Heart left ventricle (tissue), 16 donors: Measurements from ENCODE around the gene CACNA1F. TPM values are rescaled to one million over a fixed set of nuclear protein-coding genes. Genes with fewer than 3 reads are reported as not detected.

ENCODE experiments used
- ATAC-seq, 4 donors: fragments of 200-7000 bp; cut with Tn5 transposase; one replicate each; pipeline ENCODE4 v1.9.1; 2020 to 2022; ENCODE audit warnings: moderate library complexity in 4 of 4, mild to moderate bottlenecking in 3 of 4, moderate number of reproducible peaks in 1 of 4
- DNase-seq, 5 donors: peaks; one replicate each; pipeline ENCODE4 v3.0.0-alpha.2; 2020
- H3K27ac ChIP-seq, 12 donors: fragments of 200-600 bp; sonication (generic) in 4 of 12; one replicate each; pipeline versions ENCODE4 v1.5.0 to v1.8.0; 2016 to 2022; ENCODE audit warnings: mild to moderate bottlenecking in 2 of 12
- H3K27me3 ChIP-seq, 9 donors: fragments of 200-600 bp; sonication (generic) in 2 of 9; one replicate each; pipeline versions ENCODE4 v1.5.1 to v1.8.0; 2016 to 2022; ENCODE audit warnings: mild to moderate bottlenecking in 3 of 9
- H3K36me3 ChIP-seq, 9 donors: fragments of 200-600 bp; sonication (generic) in 2 of 9; one replicate each; pipeline versions ENCODE4 v1.5.0 to v1.8.0; 2018 to 2022; ENCODE audit warnings: mild to moderate bottlenecking in 2 of 9
- H3K4me1 ChIP-seq, 12 donors: fragments of 200-600 bp; sonication (generic) in 4 of 12; one replicate each; pipeline versions ENCODE4 v1.5.0 to v1.8.0; 2016 to 2022; ENCODE audit warnings: mild to moderate bottlenecking in 3 of 12
- H3K4me3 ChIP-seq, 12 donors: fragments of 200-600 bp; sonication (generic) in 4 of 12; one replicate each; pipeline versions ENCODE4 v1.5.0 to v1.8.0; 2017 to 2022; ENCODE audit warnings: mild to moderate bottlenecking in 9 of 12, moderate library complexity in 4 of 12
- H3K9me3 ChIP-seq, 12 donors: fragments of 200-600 bp; sonication (generic) in 4 of 12; one replicate each; pipeline versions ENCODE4 v1.5.0 to v1.8.0; 2016 to 2022; ENCODE audit warnings: mild to moderate bottlenecking in 1 of 12
- CTCF ChIP-seq, 12 donors: fragments of 200-600 bp; sonication (generic) in 4 of 12; IDR thresholded peaks; one replicate each; pipeline versions ENCODE4 v1.5.0 to v1.8.0; 2018 to 2022; ENCODE audit warnings: antibody characterized with exemption in 12 of 12, mild to moderate bottlenecking in 5 of 12
- POLR2A ChIP-seq, 2 donors: fragments of 450-650 bp; IDR thresholded peaks; one replicate each; pipeline ENCODE4 v1.6.1; 2017; ENCODE audit warnings: antibody characterized with exemption in 2 of 2, mild to moderate bottlenecking in 2 of 2, moderate library complexity in 2 of 2
- WGBS, 4 donors: extraction: QIAGEN DNeasy Blood & Tissue Kit in 2 of 4; methylation state at CpG; one replicate each; pipeline versions ENCODE4 v1.1.5 to v1.1.7; 2013 to 2018; 5-methylcytosine and 5-hydroxymethylcytosine counted together
- intact Hi-C, 10 donors: fragments of 100-400 bp; cut with DNase I; formaldehyde crosslinking; loops; one replicate each; pipeline versions ENCODE4 v1.11.1 to v1.14.2; 2022
- polyA plus RNA-seq, 2 donors: library from polyadenylated mRNA; stranded (reverse); fragments of 200-250 nt; gene quantifications; one replicate each; pipeline ENCODE4 v1.2.3, GENCODE V29; 2013
- total RNA-seq, 9 donors: library from RNA; depleted of rRNA in 2 of 9; stranded (reverse); fragments of >200 nt in 2 of 9; fragmentation: NEBNext Ultra II Directional in 3 of 9; extraction: Animal tissue kit (Norgen Biotek cat#: 25700) in 3 of 9; gene quantifications; one replicate each; pipeline versions ENCODE4 v1.1.0 to v1.2.4, GENCODE V29; 2016 to 2023
- donor health status: ischemic (EF 13 %, LVEDD 7.1; RV severe dilation, severe dysfunction).
- donor health status: healthy with polysubstance abuse.
- donor health status: DM: no; HTN: yes; CAD: no.
- donor health status: DM: no; HTN: no; CAD: no.
- donor health status: ischemic (EF 25% LVEDD 6.9; RV normal size, moderate dysfunction).
- donor health status: ischemic (EF 25% LVEDD 5.7; RV mildly dilated, moderate dysfunction).
- donor health status: healthy.
- donor health status: DM: yes; HTN: yes; CAD: no.
- donor health status: ischemic (EF 35%, LVEDD 5.7; RV mildly dilated, moderate dysfunction).
- donor health status: nonischemic (EF 11% LVEDD 7.7; RV severe dilation, severe dysfunction).
- donor health status: DM: yes; HTN: yes; CAD: no.
- donor health status: PGD.
- donor health status: ischemic (EF 29% LVEDD 5.4; RV normal size, mild dysfunction).
- donor health status: nonischemic (EF 23%, LVEDD 6.1; RV moderate dilation, normal function).

Gene CACNA1F
- total and polyA plus RNA-seq, 11 donors = 0.04 to 0.37 (median 0.07) TPM; not detected in 3

DNA sequence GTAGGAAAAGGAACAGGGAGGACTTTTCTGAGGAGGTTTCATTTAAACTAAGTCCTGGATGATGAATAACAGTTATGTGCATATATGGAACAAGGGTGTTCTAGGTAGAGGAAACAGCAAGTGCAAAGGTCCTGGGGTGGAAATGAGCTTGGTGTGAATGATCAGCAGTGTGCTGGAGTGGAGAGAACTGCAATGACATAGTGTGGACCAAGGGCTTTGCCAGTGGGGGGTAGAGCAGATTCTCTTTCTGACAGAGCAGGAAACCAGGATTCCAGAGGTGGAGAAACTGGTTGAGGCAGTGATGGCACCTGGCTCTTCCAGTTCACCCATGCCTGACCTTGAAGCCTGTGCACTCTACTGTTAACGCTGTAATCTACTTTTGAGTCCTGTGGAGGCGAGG lies 38.2 kb upstream of the CACNA1F start:
- no peaks in the 10 kb centered on the region for H3K9me3 ChIP-seq
- no peak for DNase-seq
- intact Hi-C loops = loop anchor here in 2 of 10 donors (5.0 to 10.0 kb wide), 2 partner anchors 74 to 77 kb away; no protein-coding TSS in a partner anchor
- WGBS, 4 donors = 55 to 75% (median 65%) methylated on average over 2 of the region's 2 CpGs
- TF ChIP-seq CTCF (IDR thresholded peaks at IDR 0.05) (no peak), POLR2A (IDR thresholded peaks at IDR 0.05) (no peak)
- no peaks in the 10 kb centered on the region for H3K36me3 ChIP-seq
- ATAC-seq = no peak
- H3K27me3 ChIP-seq = peaks cover 0 to 9% (median 0%) of the 10 kb centered on the region in 9 donors
- H3K4me1 ChIP-seq = peaks cover 0 to 34% (median 17%) of the 10 kb centered on the region in 12 donors
- peak overlapping the region in 3 of 12 donors; percentile 12 to 93 (median 18) for H3K4me3 ChIP-seq
- no peak overlapping the region for H3K27ac ChIP-seq

DNA sequence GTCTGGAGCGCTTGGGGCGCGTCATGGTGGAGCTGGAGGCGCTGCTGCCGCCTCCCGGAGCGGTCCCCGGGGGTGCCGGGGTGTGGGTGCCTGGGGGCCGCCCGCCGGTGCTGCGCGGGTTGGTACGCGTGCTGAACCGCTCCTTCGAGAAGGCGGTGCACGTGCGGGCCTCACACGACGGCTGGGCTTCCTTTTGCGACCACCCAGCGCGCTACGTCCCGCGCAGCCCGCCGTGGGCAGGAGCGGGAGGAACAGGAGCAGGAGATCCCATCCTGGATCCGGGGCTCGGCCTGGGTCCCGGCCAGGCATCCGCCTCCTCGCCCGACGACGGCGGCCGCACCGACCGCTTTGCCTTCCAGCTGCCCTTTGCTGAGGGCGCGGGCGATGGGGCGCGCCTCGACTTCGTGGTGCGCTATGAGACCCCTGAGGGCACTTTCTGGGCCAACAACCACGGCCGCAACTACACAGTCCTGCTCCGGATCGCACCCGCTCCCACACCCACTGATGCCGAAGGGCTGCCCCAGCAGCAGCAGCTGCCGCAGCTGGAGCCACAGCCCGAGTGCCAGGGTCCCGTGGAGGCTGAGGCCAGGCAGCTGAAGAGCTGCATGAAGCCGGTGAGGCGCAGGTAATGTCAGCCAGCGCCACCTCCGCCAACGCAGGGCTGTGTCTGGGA lies 37.2 kb upstream of the CACNA1F start:
- Histone ChIP-seq H3K27me3 (peaks cover 0 to 6% (median 0%) of the 10 kb centered on the region in 9 donors), H3K4me3 (peak overlapping the region; percentile 34 to 93 (median 74)), H3K9me3 (no peaks in the 10 kb centered on the region), H3K4me1 (peaks cover 0 to 34% (median 17%) of the 10 kb centered on the region in 12 donors), H3K27ac (peak overlapping the region; percentile 85 to 98 (median 90)), H3K36me3 (no peaks in the 10 kb centered on the region)
- intact Hi-C loops = loop anchor here in 2 of 10 donors (5.0 to 10.0 kb wide), 2 partner anchors 73 to 76 kb away; no protein-coding TSS in a partner anchor
- no peak for TF ChIP-seq CTCF (IDR thresholded peaks at IDR 0.05)
- no peak for TF ChIP-seq POLR2A (IDR thresholded peaks at IDR 0.05)
- ATAC-seq = no peak
- peak in 1 of 5 donors; percentile 18 for DNase-seq
- WGBS, 4 donors = 40 to 84% (median 59%) methylated on average over 17 to 66 of the region's 66 CpGs

GRCh38 chrX:49269767-49270248 lies 36.7 kb upstream of the CACNA1F start, which contains the start of gene PPP1R3F:
PPP1R3F (plus strand) TSS chrX:49269793; CDS start chrX:49269870, 77 bp downstream.
- ATAC-seq (peak in 2 of 4 donors; percentile 4 to 21), DNase-seq (no peak)
- 0 to 49% (median 22%) methylated on average over 58 to 70 of the region's 70 CpGs for WGBS, 4 donors
- Histone ChIP-seq H3K27ac (peak within 1 kb of the TSS; percentile 85 to 98 (median 90)), H3K36me3 (no peaks in the 10 kb centered on the region), H3K27me3 (peaks cover 0 to 6% (median 0%) of the 10 kb centered on the region in 9 donors), H3K9me3 (no peaks in the 10 kb centered on the region), H3K4me3 (peak within 1 kb of the TSS; percentile 34 to 93 (median 74)), H3K4me1 (peaks cover 0 to 34% (median 17%) of the 10 kb centered on the region in 12 donors)
- TF ChIP-seq POLR2A (IDR thresholded peaks at IDR 0.05) = peak in 1 of 2 donors; percentile 52
- TF ChIP-seq CTCF (IDR thresholded peaks at IDR 0.05) = no peak
- intact Hi-C loops = loop anchor here in 5 of 10 donors (5.0 to 10.0 kb wide), 4 partner anchors 65 to 78 kb away; partner anchors contain the start of gene SYP (in 1 of the 5)
